HCT116 (cell line): ENCODE measurements around the gene GBF1. TPM values are rescaled to one million over a fixed set of nuclear protein-coding genes. Genes with fewer than 3 reads are reported as not detected.

ENCODE experiments used
- ATAC-seq: fragments of 200-7000 bp; cut with Tn5 transposase; 2 replicates; pipeline ENCODE4 v1.9.1; 2020; ENCODE audit warnings: mild to moderate bottlenecking, moderate library complexity
- BruUV-seq: library from RNA; stranded (reverse); fragments of 400-500 nt; replicated peaks from 2 replicates; lab custom pipeline; 2021; lab: Mats Ljungman, UMichigan
- CTCF ChIA-PET: fragments of 300-600 bp; sonication (Branson Sonifier 250); formaldehyde crosslinking; loops from one replicate; lab custom pipeline; 2021; ENCODE audit warnings: antibody characterized with exemption; lab: Charles Lee
- POLR2A ChIA-PET: fragments of 300-600, 350-600 bp; sonication (Branson Sonifier 250); formaldehyde crosslinking; loops from one replicate; lab custom pipeline; 2021; ENCODE audit warnings: antibody characterized with exemption; lab: Charles Lee
- RAD21 ChIA-PET, 2 experiments: fragments of 300-600 bp; sonication (Branson Sonifier 250); formaldehyde crosslinking; loops; one replicate each; lab custom pipeline; 2023; ENCODE audit warnings: low total read pairs in 2 of 2; ENCODE audit not compliant: uncharacterized antibody in 2 of 2, unreplicated experiment in 2 of 2, low non-redundant PET in 1 of 2; lab: Charles Lee
- DNase-seq: peaks from one replicate; pipeline ENCODE4 v3.0.0-alpha.2; 2010; ENCODE audit warnings: low read depth, low spot score
- H2AFZ ChIP-seq: fragments of 200-600 bp; shearing (Covaris generic), sonication (generic); 2 replicates; pipeline ENCODE4 v1.6.1; 2017; ENCODE audit warnings: low read depth, mixed run types, mixed read lengths, antibody characterized with exemption, low read length; ENCODE audit not compliant: poor library complexity, severe bottlenecking
- H3K27ac ChIP-seq: 2 replicates; pipeline ENCODE4 v1.5.1; 2012; ENCODE audit warnings: low read depth, low read length
- H3K27me3 ChIP-seq: fragments of 200-600 bp; sonication (generic); 2 replicates; pipeline ENCODE4 v1.6.1; 2016; ENCODE audit warnings: mixed run types, low read length, mixed read lengths; ENCODE audit not compliant: insufficient read depth
- H3K36me3 ChIP-seq, 2 experiments: fragments of 200-500 bp in 1 of 2; fragments of 200-600 bp in 1 of 2; sonication (Bioruptor generic) in 1 of 2; sonication (generic) in 1 of 2; 2 replicates each; pipeline versions ENCODE4 v1.5.1 to v1.6.1; 2014 to 2016; ENCODE audit warnings: low read length in 2 of 2, inconsistent platforms in 1 of 2, mixed read lengths in 1 of 2, mixed run types in 1 of 2; ENCODE audit not compliant: insufficient read depth in 2 of 2, control insufficient read depth in 1 of 2
- H3K4me1 ChIP-seq, 2 experiments: fragments of 200-600 bp in 1 of 2; sonication (generic) in 1 of 2; 2 replicates each; pipeline versions ENCODE4 v1.5.1 to v1.6.1; 2012 to 2017; ENCODE audit warnings: low read length in 2 of 2, inconsistent platforms in 1 of 2, mild to moderate bottlenecking in 1 of 2, mixed read lengths in 1 of 2, mixed run types in 1 of 2, moderate library complexity in 1 of 2; ENCODE audit not compliant: insufficient read depth in 2 of 2, control insufficient read depth in 1 of 2
- H3K4me2 ChIP-seq: fragments of 200-600 bp; sonication (generic); 2 replicates; pipeline ENCODE4 v1.6.1; 2017; ENCODE audit warnings: mixed run types, low read length, mixed read lengths
- H3K4me3 ChIP-seq, 2 experiments: fragments of 200-600 bp in 1 of 2; sonication (generic) in 1 of 2; replicated peaks in 1 of 2; 2 replicates each; pipeline ENCODE4 v1.5.1; 2011 to 2016; ENCODE audit warnings: low read length in 2 of 2, control low read depth in 1 of 2, low read depth in 1 of 2, mild to moderate bottlenecking in 1 of 2, mixed read lengths in 1 of 2, mixed run types in 1 of 2
- H3K79me2 ChIP-seq: fragments of 200-600 bp; sonication (generic); 2 replicates; pipeline ENCODE4 v1.6.1; 2017; ENCODE audit warnings: mild to moderate bottlenecking, mixed run types, low read length, moderate library complexity, mixed read lengths; ENCODE audit not compliant: insufficient read depth
- H3K9ac ChIP-seq: fragments of 200-600 bp; sonication (generic); 2 replicates; pipeline ENCODE4 v1.6.1; 2016; ENCODE audit warnings: low read length, mixed read lengths
- H3K9me2 ChIP-seq: fragments of 200-600 bp; sonication (generic), shearing (Covaris generic); 2 replicates; pipeline ENCODE4 v1.6.1; 2017; ENCODE audit warnings: mixed run types, mild to moderate bottlenecking, moderate library complexity; ENCODE audit not compliant: insufficient read depth
- H3K9me3 ChIP-seq, 2 experiments: fragments of 200-500 bp in 1 of 2; fragments of 200-600 bp in 1 of 2; sonication (Bioruptor generic) in 1 of 2; sonication (generic) in 1 of 2; 2 replicates each; pipeline ENCODE4 v1.6.1; 2014 to 2017; ENCODE audit warnings: low read length in 2 of 2, mixed read lengths in 2 of 2, inconsistent platforms in 1 of 2, low read depth in 1 of 2, mild to moderate bottlenecking in 1 of 2, mixed run types in 1 of 2, moderate library complexity in 1 of 2; ENCODE audit not compliant: control insufficient read depth in 1 of 2, insufficient read depth in 1 of 2
- H4K20me1 ChIP-seq: fragments of 200-600 bp; sonication (generic), shearing (Covaris generic); 2 replicates; pipeline ENCODE4 v1.6.1; 2017; ENCODE audit warnings: mixed run types, mild to moderate bottlenecking, moderate library complexity; ENCODE audit not compliant: insufficient read depth
- CEBPB ChIP-seq: IDR thresholded peaks from 2 replicates; pipeline ENCODE4 v1.6.1; 2012; ENCODE audit warnings: low read depth
- ELF1 ChIP-seq: IDR thresholded peaks from 2 replicates; pipeline ENCODE4 v1.6.1; 2012; ENCODE audit warnings: low read depth, borderline replicate concordance
- EZH2 ChIP-seq: fragments of 200-600 bp; sonication (generic); IDR thresholded peaks from 2 replicates; pipeline ENCODE4 v1.6.1; 2017; ENCODE audit warnings: antibody characterized with exemption, mixed run types
- FOSL1 ChIP-seq: IDR thresholded peaks from 2 replicates; pipeline ENCODE4 v1.6.1; 2012; ENCODE audit warnings: low read depth
- JUND ChIP-seq: IDR thresholded peaks from 2 replicates; pipeline ENCODE4 v1.6.1; 2012
- POLR2A ChIP-seq: IDR thresholded peaks from 2 replicates; pipeline ENCODE4 v1.7.0; 2011; ENCODE audit warnings: borderline replicate concordance; ENCODE audit not compliant: insufficient read depth, insufficient read length; ENCODE audit errors: extremely low read depth
- POLR2AphosphoS5 ChIP-seq: IDR thresholded peaks from 2 replicates; pipeline ENCODE4 v1.6.1; 2011; ENCODE audit warnings: mild to moderate bottlenecking, low read depth, low read length, moderate library complexity
- RAD21 ChIP-seq: IDR thresholded peaks from 2 replicates; pipeline ENCODE4 v1.6.1; 2012; ENCODE audit warnings: low read depth, mild to moderate bottlenecking
- SIN3A ChIP-seq: IDR thresholded peaks from 2 replicates; pipeline ENCODE4 v1.6.1; 2012; ENCODE audit warnings: low read depth
- SP1 ChIP-seq: IDR thresholded peaks from 2 replicates; pipeline ENCODE4 v1.6.1; 2012; ENCODE audit warnings: low read depth
- ZFX ChIP-seq: fragments of 450-650 bp; IDR thresholded peaks from 2 replicates; pipeline ENCODE4 v1.6.1; 2017
- intact Hi-C: fragments of 100-400 bp; cut with micrococcal nuclease; formaldehyde crosslinking; loops from 2 replicates; pipeline ENCODE4 v1.10.0; 2022
- total RNA-seq: library from RNA; stranded (reverse); gene quantifications from one replicate; pipeline ENCODE4 v1.2.1, GENCODE V29; 2021; ENCODE audit not compliant: unreplicated experiment
- TF ChIP-seq, protein P1 (sequence below): IDR thresholded peaks from 2 replicates; pipeline ENCODE4 v1.6.1; 2011; ENCODE audit warnings: mild to moderate bottlenecking, low read length, moderate library complexity; ENCODE audit not compliant: insufficient replicate concordance; ENCODE audit errors: extremely low read depth
- TF ChIP-seq, protein P2 (sequence below): IDR thresholded peaks from 2 replicates; pipeline ENCODE4 v1.6.1; 2012; ENCODE audit warnings: low read depth

GBF1 gene
- total RNA-seq, 1 experiment from 2014 or later: 58.9 TPM

DNA sequence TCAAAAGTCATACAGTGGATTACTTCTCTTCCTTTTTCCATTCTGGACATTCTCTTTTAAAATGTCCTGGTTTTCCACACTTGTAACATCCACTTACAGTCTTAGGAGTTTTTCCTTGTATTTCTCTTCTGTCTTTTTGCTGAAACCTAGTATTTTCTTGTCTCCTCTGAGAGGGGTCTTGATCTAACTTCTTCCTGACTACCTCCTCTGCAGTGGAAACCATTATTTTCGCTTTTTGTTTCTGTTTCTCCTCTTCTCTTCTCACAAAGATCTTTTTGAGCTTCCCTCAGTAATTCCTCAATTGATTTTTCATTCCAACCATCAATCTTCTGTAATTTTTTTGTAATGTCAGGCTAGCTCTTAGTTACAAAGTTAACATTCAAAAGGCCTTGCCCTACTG is 42.9 kb upstream of the GBF1 start:
- no TSS peak for BruUV-seq
- CTCF ChIA-PET: no interaction called here
- Histone ChIP-seq H3K4me1 (peaks cover 10 to 15% of the 10 kb centered on the region in 2 experiments; a peak in 3 of 4 replicates), H3K4me3 (no peak overlapping the region), H4K20me1 (no peaks in the 10 kb centered on the region), H3K27me3 (no peaks in the 10 kb centered on the region), H3K4me2 (no peak overlapping the region), H3K36me3 (no peaks in the 10 kb centered on the region), H3K27ac (no peak overlapping the region), H3K9me3 (no peaks in the 10 kb centered on the region), H3K9me2 (no peaks in the 10 kb centered on the region), H3K9ac (no peak overlapping the region), H2AFZ (no peak overlapping the region), H3K79me2 (no peaks in the 10 kb centered on the region)
- POLR2A ChIA-PET: no interaction called here
- RAD21 ChIA-PET: no interaction called here
- DNase-seq: no peak
- intact Hi-C loops: no loop called here
- ATAC-seq: no peak
- TF ChIP-seq ZFX (no peak), SIN3A (no peak), ELF1 (no peak), SP1 (no peak), FOSL1 (no peak), CEBPB (no peak), POLR2AphosphoS5 (no peak), EZH2 (no peak), RAD21 (no peak), POLR2A (no peak), JUND (no peak)
- TF ChIP-seq, protein P1, sequence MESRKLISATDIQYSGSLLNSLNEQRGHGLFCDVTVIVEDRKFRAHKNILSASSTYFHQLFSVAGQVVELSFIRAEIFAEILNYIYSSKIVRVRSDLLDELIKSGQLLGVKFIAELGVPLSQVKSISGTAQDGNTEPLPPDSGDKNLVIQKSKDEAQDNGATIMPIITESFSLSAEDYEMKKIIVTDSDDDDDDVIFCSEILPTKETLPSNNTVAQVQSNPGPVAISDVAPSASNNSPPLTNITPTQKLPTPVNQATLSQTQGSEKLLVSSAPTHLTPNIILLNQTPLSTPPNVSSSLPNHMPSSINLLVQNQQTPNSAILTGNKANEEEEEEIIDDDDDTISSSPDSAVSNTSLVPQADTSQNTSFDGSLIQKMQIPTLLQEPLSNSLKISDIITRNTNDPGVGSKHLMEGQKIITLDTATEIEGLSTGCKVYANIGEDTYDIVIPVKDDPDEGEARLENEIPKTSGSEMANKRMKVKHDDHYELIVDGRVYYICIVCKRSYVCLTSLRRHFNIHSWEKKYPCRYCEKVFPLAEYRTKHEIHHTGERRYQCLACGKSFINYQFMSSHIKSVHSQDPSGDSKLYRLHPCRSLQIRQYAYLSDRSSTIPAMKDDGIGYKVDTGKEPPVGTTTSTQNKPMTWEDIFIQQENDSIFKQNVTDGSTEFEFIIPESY: no peak
- TF ChIP-seq, protein P2, sequence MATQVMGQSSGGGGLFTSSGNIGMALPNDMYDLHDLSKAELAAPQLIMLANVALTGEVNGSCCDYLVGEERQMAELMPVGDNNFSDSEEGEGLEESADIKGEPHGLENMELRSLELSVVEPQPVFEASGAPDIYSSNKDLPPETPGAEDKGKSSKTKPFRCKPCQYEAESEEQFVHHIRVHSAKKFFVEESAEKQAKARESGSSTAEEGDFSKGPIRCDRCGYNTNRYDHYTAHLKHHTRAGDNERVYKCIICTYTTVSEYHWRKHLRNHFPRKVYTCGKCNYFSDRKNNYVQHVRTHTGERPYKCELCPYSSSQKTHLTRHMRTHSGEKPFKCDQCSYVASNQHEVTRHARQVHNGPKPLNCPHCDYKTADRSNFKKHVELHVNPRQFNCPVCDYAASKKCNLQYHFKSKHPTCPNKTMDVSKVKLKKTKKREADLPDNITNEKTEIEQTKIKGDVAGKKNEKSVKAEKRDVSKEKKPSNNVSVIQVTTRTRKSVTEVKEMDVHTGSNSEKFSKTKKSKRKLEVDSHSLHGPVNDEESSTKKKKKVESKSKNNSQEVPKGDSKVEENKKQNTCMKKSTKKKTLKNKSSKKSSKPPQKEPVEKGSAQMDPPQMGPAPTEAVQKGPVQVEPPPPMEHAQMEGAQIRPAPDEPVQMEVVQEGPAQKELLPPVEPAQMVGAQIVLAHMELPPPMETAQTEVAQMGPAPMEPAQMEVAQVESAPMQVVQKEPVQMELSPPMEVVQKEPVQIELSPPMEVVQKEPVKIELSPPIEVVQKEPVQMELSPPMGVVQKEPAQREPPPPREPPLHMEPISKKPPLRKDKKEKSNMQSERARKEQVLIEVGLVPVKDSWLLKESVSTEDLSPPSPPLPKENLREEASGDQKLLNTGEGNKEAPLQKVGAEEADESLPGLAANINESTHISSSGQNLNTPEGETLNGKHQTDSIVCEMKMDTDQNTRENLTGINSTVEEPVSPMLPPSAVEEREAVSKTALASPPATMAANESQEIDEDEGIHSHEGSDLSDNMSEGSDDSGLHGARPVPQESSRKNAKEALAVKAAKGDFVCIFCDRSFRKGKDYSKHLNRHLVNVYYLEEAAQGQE: no peak
